ENCODE data around the gene IRS2. TPM values are rescaled to one million over a fixed set of nuclear protein-coding genes. Genes with fewer than 3 reads are reported as not detected.

IRS2 gene
- total RNA-seq, 6 donors from 2014 or later: 31.8 to 67.9 (median 46.4) TPM

- H3K9me3 ChIP-seq: no peaks in the 10 kb centered on the region
- H3K27me3 ChIP-seq: no peaks in the 10 kb centered on the region
- ATAC-seq (ENCODE audit: low FRiP score in 2 of 2) (no peak), DNase-seq (no peak)
- H3K36me3 ChIP-seq: no peaks in the 10 kb centered on the region
- TF ChIP-seq POLR2AphosphoS5 (IDR thresholded peaks at IDR 0.05) (no peak), EP300 (IDR thresholded peaks at IDR 0.05) (no peak), POLR2A (IDR thresholded peaks at IDR 0.05) (no peak)
- TF ChIP-seq, protein P1, sequence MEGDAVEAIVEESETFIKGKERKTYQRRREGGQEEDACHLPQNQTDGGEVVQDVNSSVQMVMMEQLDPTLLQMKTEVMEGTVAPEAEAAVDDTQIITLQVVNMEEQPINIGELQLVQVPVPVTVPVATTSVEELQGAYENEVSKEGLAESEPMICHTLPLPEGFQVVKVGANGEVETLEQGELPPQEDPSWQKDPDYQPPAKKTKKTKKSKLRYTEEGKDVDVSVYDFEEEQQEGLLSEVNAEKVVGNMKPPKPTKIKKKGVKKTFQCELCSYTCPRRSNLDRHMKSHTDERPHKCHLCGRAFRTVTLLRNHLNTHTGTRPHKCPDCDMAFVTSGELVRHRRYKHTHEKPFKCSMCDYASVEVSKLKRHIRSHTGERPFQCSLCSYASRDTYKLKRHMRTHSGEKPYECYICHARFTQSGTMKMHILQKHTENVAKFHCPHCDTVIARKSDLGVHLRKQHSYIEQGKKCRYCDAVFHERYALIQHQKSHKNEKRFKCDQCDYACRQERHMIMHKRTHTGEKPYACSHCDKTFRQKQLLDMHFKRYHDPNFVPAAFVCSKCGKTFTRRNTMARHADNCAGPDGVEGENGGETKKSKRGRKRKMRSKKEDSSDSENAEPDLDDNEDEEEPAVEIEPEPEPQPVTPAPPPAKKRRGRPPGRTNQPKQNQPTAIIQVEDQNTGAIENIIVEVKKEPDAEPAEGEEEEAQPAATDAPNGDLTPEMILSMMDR (IDR thresholded peaks at IDR 0.05): no peak
- no peak overlapping the region for H3K4me3 ChIP-seq
- 52 to 67% methylated on average over 9 of the region's 9 CpGs for WGBS, 2 donors
- H3K4me1 ChIP-seq: peaks cover 0 to 15% (median 10%) of the 10 kb centered on the region in 4 donors
- no peak overlapping the region for H3K27ac ChIP-seq
Observed at GRCh38 chr13:109740121-109740520, 46.3 kb downstream of the IRS2 start.

GRCh38 chr13:109738298-109738746 lies 48.1 kb downstream of the IRS2 start:
- DNase-seq (no peak), ATAC-seq (ENCODE audit: low FRiP score in 2 of 2) (peak in 1 of 2 donors; percentile 38)
- TF ChIP-seq POLR2AphosphoS5 (IDR thresholded peaks at IDR 0.05): no peak
- TF ChIP-seq, protein P1 (IDR thresholded peaks at IDR 0.05): no peak
- TF ChIP-seq POLR2A (IDR thresholded peaks at IDR 0.05): no peak
- TF ChIP-seq EP300 (IDR thresholded peaks at IDR 0.05): no peak
- Histone ChIP-seq H3K27ac (no peak overlapping the region), H3K36me3 (no peaks in the 10 kb centered on the region), H3K27me3 (no peaks in the 10 kb centered on the region), H3K4me3 (no peak overlapping the region), H3K9me3 (no peaks in the 10 kb centered on the region), H3K4me1 (no peaks in the 10 kb centered on the region)
- 77 to 78% methylated on average over 14 of the region's 14 CpGs for WGBS, 2 donors

DNA sequence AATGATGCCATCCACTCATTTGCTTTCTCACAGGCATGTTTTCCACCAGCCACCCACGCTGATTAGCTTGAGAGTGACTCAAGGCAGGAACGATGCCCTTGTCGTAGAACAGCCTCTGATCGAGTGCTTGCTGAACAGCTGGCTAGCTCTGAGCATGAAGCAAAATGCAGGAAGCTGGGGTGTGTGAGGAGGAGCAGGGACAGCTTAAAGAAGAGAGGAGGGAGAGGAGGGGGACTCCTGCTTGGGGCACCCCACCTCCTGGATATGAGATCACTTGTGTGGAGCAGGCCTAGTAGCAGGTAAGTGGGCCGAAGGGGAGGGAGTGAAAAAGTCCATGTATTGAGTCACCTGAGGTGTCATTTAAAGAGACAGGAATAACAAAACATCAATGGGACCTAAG lies 48.8 kb downstream of the IRS2 start:
- no peak overlapping the region for H3K4me3 ChIP-seq
- ATAC-seq (ENCODE audit: low FRiP score in 2 of 2): no peak
- no peak for DNase-seq
- TF ChIP-seq POLR2AphosphoS5 (IDR thresholded peaks at IDR 0.05): no peak
- no peak for TF ChIP-seq EP300 (IDR thresholded peaks at IDR 0.05)
- TF ChIP-seq POLR2A (IDR thresholded peaks at IDR 0.05): no peak
- TF ChIP-seq, protein P1 (IDR thresholded peaks at IDR 0.05): no peak
- no peaks in the 10 kb centered on the region for H3K4me1 ChIP-seq
- no peaks in the 10 kb centered on the region for H3K9me3 ChIP-seq
- no peaks in the 10 kb centered on the region for H3K27me3 ChIP-seq
- H3K27ac ChIP-seq: no peak overlapping the region
- H3K36me3 ChIP-seq: no peaks in the 10 kb centered on the region
- WGBS, 2 donors: 51 to 69% methylated on average over 5 of the region's 5 CpGs

- Histone ChIP-seq H3K9me3 (no peaks in the 10 kb centered on the region), H3K27ac (no peak overlapping the region), H3K4me3 (no peak overlapping the region), H3K36me3 (no peaks in the 10 kb centered on the region), H3K27me3 (no peaks in the 10 kb centered on the region), H3K4me1 (no peaks in the 10 kb centered on the region)
- TF ChIP-seq POLR2AphosphoS5 (IDR thresholded peaks at IDR 0.05) (no peak), EP300 (IDR thresholded peaks at IDR 0.05) (no peak), POLR2A (IDR thresholded peaks at IDR 0.05) (no peak)
- TF ChIP-seq, protein P1 (IDR thresholded peaks at IDR 0.05): no peak
- 84 to 89% methylated on average over 13 of the region's 13 CpGs for WGBS, 2 donors
- no peak for DNase-seq
- no peak for ATAC-seq (ENCODE audit: low FRiP score in 2 of 2)
Observed at GRCh38 chr13:109737046-109737573, 49.3 kb downstream of the IRS2 start.

DNA sequence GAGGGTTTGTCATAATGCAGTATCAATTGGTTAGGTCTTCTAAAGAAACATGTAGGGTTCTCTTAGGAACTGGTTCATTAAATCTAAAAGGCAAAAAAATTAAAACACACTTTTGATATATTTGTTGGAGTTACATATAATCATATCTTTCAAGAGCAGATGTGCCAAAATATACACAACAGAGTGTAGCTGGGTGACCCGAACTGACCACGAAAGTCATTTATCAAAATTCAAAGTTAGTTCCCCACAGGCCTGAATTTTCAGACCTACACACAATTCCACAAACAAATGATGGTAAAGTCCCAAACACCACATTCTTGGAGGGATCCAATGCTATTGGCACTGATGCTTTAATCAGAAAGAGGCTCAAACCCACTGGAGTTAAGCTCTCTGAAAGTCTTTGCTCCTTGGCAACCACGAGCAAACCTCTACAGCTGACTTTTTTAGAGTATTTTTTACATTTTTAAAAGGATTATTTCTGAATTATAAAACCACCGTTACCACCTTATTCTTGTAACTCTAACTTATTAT lies 50.9 kb downstream of the IRS2 start:
- Histone ChIP-seq H3K27ac (no peak overlapping the region), H3K4me3 (no peak overlapping the region), H3K9me3 (no peaks in the 10 kb centered on the region), H3K4me1 (no peaks in the 10 kb centered on the region), H3K27me3 (no peaks in the 10 kb centered on the region), H3K36me3 (no peaks in the 10 kb centered on the region)
- DNase-seq: no peak
- no peak for ATAC-seq (ENCODE audit: low FRiP score in 2 of 2)
- WGBS, 2 donors: 75 to 83% methylated on average over 4 of the region's 4 CpGs
- TF ChIP-seq, protein P1 (IDR thresholded peaks at IDR 0.05): no peak
- TF ChIP-seq POLR2AphosphoS5 (IDR thresholded peaks at IDR 0.05): no peak
- no peak for TF ChIP-seq POLR2A (IDR thresholded peaks at IDR 0.05)
- no peak for TF ChIP-seq EP300 (IDR thresholded peaks at IDR 0.05)

Measured in upper lobe of left lung (tissue), 6 donors.